NB4 (cell line): ENCODE results near the gene IGFBPL1.
A peak's percentile ranks its signal among the peaks of the same experiment; 100 is the strongest.

Experiments used
- DNase-seq: peaks from one replicate; pipeline ENCODE4 v3.0.0; 2010; ENCODE audit warnings: low read depth
- H3K4me3 ChIP-seq: one replicate; pipeline ENCODE4 v1.5.1; 2011; ENCODE audit warnings: mild to moderate bottlenecking, low read depth, low read length, moderate library complexity
- CTCF ChIP-seq: IDR thresholded peaks from one replicate; pipeline ENCODE4 v1.5.1; 2012; ENCODE audit warnings: low read depth, low read length
- MAX ChIP-seq: IDR thresholded peaks from 2 replicates; pipeline ENCODE4 v1.6.1; 2011; ENCODE audit warnings: low read depth, low read length
- MYC ChIP-seq: IDR thresholded peaks from 2 replicates; pipeline ENCODE4 v1.6.1; 2011; ENCODE audit warnings: low read depth, low read length
- POLR2A ChIP-seq: IDR thresholded peaks from 2 replicates; pipeline ENCODE4 v1.6.1; 2011; ENCODE audit warnings: mild to moderate bottlenecking; ENCODE audit not compliant: insufficient read length; ENCODE audit errors: extremely low read depth

Gene IGFBPL1

DNA sequence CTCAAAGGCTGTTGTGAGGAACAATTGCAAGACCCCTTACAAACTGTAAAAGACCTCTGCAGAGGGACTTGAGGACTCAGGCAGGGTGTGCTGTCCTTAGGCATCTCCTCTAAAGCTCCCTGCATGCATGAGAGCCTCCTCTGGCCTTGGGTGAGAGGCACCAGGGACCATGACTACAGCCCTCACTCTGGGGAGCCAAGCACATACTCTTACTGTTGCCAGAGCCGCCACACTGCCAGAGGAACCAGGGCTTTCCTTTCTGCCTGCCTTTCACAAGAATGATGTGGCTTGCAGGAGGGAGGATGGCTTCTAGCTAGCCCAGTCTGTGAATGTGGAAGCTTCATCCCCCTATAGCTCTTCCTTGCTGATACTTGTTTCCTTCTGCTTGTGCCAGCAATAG lies 5.9 kb downstream of the IGFBPL1 start:
- no peak for DNase-seq
- no peak overlapping the region for H3K4me3 ChIP-seq
- TF ChIP-seq POLR2A: no peak
- no peak for TF ChIP-seq MAX
- TF ChIP-seq MYC: no peak
- TF ChIP-seq CTCF: no peak

DNA sequence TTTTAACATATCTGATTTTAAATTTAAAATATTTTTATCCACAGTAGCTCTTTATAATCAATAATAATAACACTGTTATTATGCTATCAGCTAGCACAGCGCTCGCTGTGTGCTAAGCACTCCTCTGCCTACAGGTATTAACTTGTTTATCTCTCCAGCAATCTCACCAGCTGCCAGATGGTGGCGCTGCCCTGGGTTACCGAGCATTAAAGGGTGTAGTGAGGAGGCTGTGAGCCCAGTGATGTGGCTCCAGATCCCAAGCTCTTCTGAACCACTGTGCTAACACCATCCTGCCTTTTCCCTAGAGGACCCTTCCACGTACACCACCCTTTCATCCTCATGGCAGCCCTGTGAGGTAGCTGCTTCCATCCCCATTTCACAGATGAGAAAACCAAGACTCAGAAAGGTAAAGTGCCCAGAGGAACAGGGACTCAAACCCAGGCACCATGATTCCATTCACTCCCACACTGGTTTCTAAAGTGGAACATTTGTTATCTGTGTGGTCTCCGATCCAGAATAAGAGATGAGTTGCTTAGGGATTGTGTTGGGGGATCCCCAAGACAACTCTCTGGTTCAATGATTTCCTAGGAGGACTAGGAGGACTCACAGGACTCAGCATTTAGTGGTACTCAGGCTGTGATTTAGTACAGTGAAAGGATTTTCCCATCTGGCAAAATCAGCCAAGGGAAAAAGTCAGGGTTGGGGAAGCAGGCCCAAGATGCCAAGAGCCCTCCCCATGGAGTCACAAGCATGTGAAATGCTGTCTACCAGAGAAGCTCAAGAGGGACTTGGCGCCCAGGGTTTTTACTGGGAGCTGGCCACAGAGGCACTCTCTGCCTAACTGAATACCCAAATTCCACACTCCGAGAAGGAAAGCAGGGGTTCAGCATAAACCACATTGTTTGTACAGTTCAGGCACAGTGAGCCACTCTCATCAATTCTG lies 7.0 kb downstream of the IGFBPL1 start:
- H3K4me3 ChIP-seq: no peak overlapping the region
- DNase-seq: peak; percentile 31
- TF ChIP-seq POLR2A (no peak), CTCF (peak; percentile 64)

DNA sequence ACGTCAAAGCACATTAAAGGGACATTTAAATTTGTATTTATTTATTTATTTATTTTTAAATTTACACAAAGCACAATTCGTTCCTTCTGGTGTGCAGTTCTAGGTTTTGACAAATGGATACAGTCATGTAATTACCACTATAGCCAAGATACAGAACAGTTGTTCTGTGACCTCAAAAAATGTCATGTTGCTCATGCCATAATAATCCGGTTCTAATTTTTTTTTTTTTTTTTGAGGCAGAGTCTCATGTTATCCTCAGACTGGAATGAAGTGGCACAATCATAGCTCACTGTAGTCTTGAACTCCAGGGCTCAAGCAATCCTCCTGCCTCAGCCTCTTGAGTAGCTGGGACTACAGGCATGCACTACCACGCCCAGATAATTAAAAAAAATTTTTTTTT lies 7.8 kb downstream of the IGFBPL1 start:
- TF ChIP-seq CTCF (no peak), MAX (no peak), POLR2A (no peak), MYC (no peak)
- DNase-seq: no peak
- H3K4me3 ChIP-seq: no peak overlapping the region

DNA sequence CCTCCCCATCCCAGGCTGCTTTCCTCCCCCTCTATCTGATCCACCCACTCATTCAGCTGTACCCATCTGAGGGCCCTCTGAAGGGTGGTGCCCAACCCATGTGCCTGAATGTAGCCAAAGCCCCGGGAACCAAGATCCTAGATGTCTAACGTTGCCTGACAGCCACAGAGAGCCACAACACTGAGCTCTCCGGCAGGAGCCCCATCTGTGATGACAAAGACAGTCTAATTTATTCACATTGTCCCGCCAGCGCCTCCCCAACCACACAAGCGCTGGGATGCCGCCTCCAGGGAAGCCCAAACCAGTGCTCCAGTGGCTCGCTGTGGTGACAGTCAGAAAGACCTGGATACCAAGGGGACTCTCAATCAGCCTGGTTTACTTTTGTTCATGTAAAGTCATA lies 8.4 kb downstream of the IGFBPL1 start:
- no peak for DNase-seq
- TF ChIP-seq CTCF (no peak), MYC (no peak), MAX (no peak), POLR2A (no peak)
- no peak overlapping the region for H3K4me3 ChIP-seq

DNA sequence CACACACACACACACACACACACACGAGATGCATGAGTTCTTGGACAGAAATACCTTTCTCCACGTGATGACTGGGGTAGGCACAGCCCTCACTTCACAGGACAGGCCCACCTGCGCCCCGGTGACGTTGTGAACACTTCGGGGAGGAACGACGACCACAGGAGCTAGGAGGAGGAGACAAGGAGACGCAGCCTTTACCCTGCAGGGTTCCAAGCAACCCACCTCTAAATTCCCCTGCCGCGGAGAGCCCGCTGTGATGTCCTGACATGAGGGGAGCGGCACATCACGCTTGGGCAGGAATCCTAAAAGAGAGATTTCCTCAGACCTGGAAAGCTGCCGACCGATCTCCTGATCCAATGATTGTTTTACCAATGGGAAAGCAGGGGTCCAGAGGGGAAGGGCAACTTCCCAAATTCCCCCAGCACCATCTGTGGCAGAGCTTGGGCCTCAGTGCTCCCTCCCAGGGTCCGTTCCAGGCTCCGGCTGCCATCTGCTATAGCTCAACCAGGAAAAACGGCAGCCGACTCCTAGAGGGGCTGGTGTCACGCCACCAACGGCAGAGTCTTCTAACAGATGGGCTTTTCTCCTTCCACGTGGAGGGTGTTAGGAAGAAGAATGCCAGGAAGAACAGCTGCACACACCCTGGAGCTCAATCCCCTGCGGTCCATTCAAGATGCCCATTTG lies 10.1 kb downstream of the IGFBPL1 start:
- H3K4me3 ChIP-seq: no peak overlapping the region
- TF ChIP-seq CTCF: no peak
- no peak for TF ChIP-seq MYC
- TF ChIP-seq POLR2A: no peak
- TF ChIP-seq MAX: no peak
- no peak for DNase-seq
